HK-2 (cell line): ENCODE data around the gene HOXC9.

Experiments
- DNase-seq: peaks from one replicate; pipeline ENCODE4 v3.0.0-alpha.2; 2018; ENCODE audit not compliant: unreplicated experiment

The HOXC9 gene

GRCh38 chr12:54028314-54029201 is 28.6 kb downstream of the HOXC9 start, which contains the start of gene HOXC6:
HOXC6 (plus strand) TSS chr12:54028440; CDS start chr12:54028522, 82 bp downstream.
- no peak for DNase-seq

- no peak for DNase-seq
These were observed 29.8 kb downstream of the HOXC9 start for GRCh38 chr12:54029529-54030441.

- no peak for DNase-seq
These were observed 30.5 kb downstream of the HOXC9 start for GRCh38 chr12:54030442-54030801.

GRCh38 chr12:54030889-54031471 is 31.0 kb downstream of the HOXC9 start:
- no peak for DNase-seq

GRCh38 chr12:54031480-54031879 is 31.5 kb downstream of the HOXC9 start:
- DNase-seq = no peak

- DNase-seq = peak; percentile 10
These were observed 32.2 kb downstream of the HOXC9 start for GRCh38 chr12:54032086-54032619.

- DNase-seq = peak; percentile 75
These were observed 32.7 kb downstream of the HOXC9 start, which contains the start of gene HOXC5 for GRCh38 chr12:54032627-54033100. HOXC5 (plus strand) TSS chr12:54033050; CDS start chr12:54033123, 73 bp downstream.

GRCh38 chr12:54033106-54033979 is 33.4 kb downstream of the HOXC9 start:
- DNase-seq = no peak

GRCh38 chr12:54033980-54034784 is 34.2 kb downstream of the HOXC9 start:
- DNase-seq = no peak

- DNase-seq = no peak
These were observed 34.9 kb downstream of the HOXC9 start for GRCh38 chr12:54034785-54035310.

- DNase-seq = no peak
These were observed 35.8 kb downstream of the HOXC9 start for GRCh38 chr12:54035568-54036264.

GRCh38 chr12:54036620-54037359 is 36.8 kb downstream of the HOXC9 start:
- peak; percentile 82 for DNase-seq

- DNase-seq = no peak
These were observed 37.7 kb downstream of the HOXC9 start for GRCh38 chr12:54037360-54038283.

- DNase-seq = no peak
These were observed 38.4 kb downstream of the HOXC9 start for GRCh38 chr12:54038284-54038870.

- DNase-seq = no peak
These were observed 39.0 kb downstream of the HOXC9 start for GRCh38 chr12:54038871-54039414.

GRCh38 chr12:54039417-54040147 is 39.6 kb downstream of the HOXC9 start:
- no peak for DNase-seq
